ENCODE measurements around the gene CTTNBP2.

CTTNBP2 gene

GRCh38 chr7:117784315-117784714 is 88.9 kb downstream of the CTTNBP2 start:
- DNase-seq = no peak

- DNase-seq = no peak
Observed at GRCh38 chr7:117782761-117783160, 90.5 kb downstream of the CTTNBP2 start.

GRCh38 chr7:117781707-117782106 is 91.5 kb downstream of the CTTNBP2 start:
- no peak for DNase-seq

- DNase-seq = no peak
Observed at GRCh38 chr7:117780832-117781231, 92.4 kb downstream of the CTTNBP2 start.

- peak in 2 of 3 experiments; percentile 58 to 69 for DNase-seq
Observed at GRCh38 chr7:117777335-117778142, 95.7 kb downstream of the CTTNBP2 start.

- no peak for DNase-seq
Observed at GRCh38 chr7:117776224-117776623, 97.0 kb downstream of the CTTNBP2 start.

- no peak for DNase-seq
Observed at GRCh38 chr7:117775801-117776200, 97.4 kb downstream of the CTTNBP2 start.

GRCh38 chr7:117774943-117775342 is 98.3 kb downstream of the CTTNBP2 start:
- no peak for DNase-seq

GRCh38 chr7:117772421-117772820 is 100.8 kb downstream of the CTTNBP2 start:
- DNase-seq = no peak

- no peak for DNase-seq
Observed at GRCh38 chr7:117771756-117772155, 101.5 kb downstream of the CTTNBP2 start.

GRCh38 chr7:117769085-117769484 is 104.2 kb downstream of the CTTNBP2 start:
- DNase-seq = no peak

GRCh38 chr7:117767951-117768350 is 105.3 kb downstream of the CTTNBP2 start:
- DNase-seq = no peak

GRCh38 chr7:117766913-117767312 is 106.3 kb downstream of the CTTNBP2 start:
- DNase-seq = no peak

GRCh38 chr7:117764031-117764430 is 109.2 kb downstream of the CTTNBP2 start:
- no peak for DNase-seq

GRCh38 chr7:117762055-117762454 is 111.2 kb downstream of the CTTNBP2 start:
- no peak for DNase-seq

- DNase-seq = no peak
Observed at GRCh38 chr7:117759950-117760640, 113.1 kb downstream of the CTTNBP2 start.

GRCh38 chr7:117757440-117757839 is 115.8 kb downstream of the CTTNBP2 start:
- DNase-seq = no peak

GRCh38 chr7:117756586-117757085 is 116.6 kb downstream of the CTTNBP2 start:
- DNase-seq = peak in 1 of 3 experiments; percentile 21

GRCh38 chr7:117755136-117755535 is 118.1 kb downstream of the CTTNBP2 start:
- DNase-seq = no peak

GRCh38 chr7:117751775-117752174 is 121.5 kb downstream of the CTTNBP2 start:
- DNase-seq = no peak

GRCh38 chr7:117750612-117751563 is 122.4 kb downstream of the CTTNBP2 start:
- DNase-seq = peak in 2 of 3 experiments; percentile 53 to 57

GRCh38 chr7:117741962-117742361 is 131.3 kb downstream of the CTTNBP2 start:
- no peak for DNase-seq

- no peak for DNase-seq
Observed at GRCh38 chr7:117739085-117739484, 134.2 kb downstream of the CTTNBP2 start.

Measured in NCI-H1417 (cell line).